Measurements from ENCODE around the gene RUBCN.

Gene RUBCN

DNA sequence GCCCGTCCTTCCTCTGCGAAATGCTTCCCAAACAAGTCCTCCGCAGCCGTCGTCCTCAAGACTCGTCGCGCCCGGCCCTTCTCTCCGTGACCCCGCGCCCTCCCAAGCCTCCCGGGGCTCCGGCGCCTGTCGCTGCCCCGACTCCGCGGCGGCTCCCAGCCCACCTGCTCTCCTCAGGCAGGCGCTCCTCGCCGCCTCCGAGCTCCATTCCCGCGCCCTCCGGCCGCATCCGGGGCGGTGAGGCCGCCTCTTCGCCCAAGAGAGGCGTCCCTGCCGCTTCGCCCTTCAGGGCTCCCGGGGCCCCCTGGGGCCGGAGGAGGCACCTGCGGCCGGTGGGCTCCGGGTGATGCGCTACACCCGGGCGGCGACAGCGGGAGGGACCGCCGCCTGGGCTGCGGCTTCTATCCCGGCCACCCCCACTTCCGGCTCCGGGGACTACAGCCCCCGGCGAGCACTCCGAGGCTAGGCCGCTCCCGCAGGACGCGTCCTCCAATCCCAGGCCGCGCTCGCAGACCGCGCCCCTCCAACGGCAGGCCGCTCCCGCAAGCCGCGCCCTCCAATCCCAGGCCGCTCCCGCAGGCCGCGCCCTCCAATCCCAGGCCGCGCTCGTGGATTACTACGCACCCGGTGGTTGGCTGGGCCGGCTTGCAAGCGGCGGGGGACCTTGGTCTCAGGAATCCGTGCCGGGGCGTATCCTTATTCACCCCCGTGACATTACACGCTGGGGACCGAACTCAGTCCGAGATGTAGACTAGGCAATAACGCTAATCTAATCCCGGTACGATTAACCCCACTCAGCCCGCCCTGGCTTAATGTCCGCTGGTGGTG is at the start of gene RUBCN:
Gene RUBCN (minus strand): TSS at position 414 of the 828 bp plus-strand sequence. CDS start 185 bp downstream, at position 229.
- H3K4me3 ChIP-seq (ENCODE audit: low read length): peak within 1 kb of the TSS; percentile 78
- peak; percentile 97 for DNase-seq (ENCODE audit: low read depth)
- TF ChIP-seq, protein P1, sequence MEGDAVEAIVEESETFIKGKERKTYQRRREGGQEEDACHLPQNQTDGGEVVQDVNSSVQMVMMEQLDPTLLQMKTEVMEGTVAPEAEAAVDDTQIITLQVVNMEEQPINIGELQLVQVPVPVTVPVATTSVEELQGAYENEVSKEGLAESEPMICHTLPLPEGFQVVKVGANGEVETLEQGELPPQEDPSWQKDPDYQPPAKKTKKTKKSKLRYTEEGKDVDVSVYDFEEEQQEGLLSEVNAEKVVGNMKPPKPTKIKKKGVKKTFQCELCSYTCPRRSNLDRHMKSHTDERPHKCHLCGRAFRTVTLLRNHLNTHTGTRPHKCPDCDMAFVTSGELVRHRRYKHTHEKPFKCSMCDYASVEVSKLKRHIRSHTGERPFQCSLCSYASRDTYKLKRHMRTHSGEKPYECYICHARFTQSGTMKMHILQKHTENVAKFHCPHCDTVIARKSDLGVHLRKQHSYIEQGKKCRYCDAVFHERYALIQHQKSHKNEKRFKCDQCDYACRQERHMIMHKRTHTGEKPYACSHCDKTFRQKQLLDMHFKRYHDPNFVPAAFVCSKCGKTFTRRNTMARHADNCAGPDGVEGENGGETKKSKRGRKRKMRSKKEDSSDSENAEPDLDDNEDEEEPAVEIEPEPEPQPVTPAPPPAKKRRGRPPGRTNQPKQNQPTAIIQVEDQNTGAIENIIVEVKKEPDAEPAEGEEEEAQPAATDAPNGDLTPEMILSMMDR (IDR thresholded peaks at IDR 0.05; ENCODE audit: insufficient read depth, low read depth, low read length, missing control alignments): no peak

- no peak overlapping the region for H3K4me3 ChIP-seq (ENCODE audit: low read length)
- TF ChIP-seq, protein P1 (IDR thresholded peaks at IDR 0.05; ENCODE audit: insufficient read depth, low read depth, low read length, missing control alignments): no peak
- DNase-seq (ENCODE audit: low read depth): no peak
Observed at GRCh38 chr3:197784019-197784585, 47.4 kb upstream of the RUBCN start.

DNA sequence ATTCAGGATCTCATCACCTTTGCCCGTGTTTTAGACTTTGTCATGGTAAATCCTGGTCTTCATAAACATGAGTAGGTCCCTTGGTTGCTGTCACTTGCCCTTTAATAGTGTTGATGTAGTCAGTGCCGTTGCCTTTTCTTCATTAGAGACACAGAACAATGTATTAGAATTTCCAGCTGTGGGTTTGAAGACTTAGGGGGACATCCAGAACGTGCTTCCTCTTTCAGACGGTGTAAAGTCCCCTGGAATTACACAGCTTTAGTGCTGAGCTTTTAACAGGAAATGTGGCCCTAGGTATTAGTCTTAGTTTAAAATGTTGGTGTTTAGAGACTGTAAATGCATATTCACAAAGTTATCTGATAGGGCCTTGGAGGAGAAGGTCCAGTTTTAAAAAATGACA is 45.5 kb upstream of the RUBCN start:
- no peak for DNase-seq (ENCODE audit: low read depth)
- TF ChIP-seq, protein P1 (IDR thresholded peaks at IDR 0.05; ENCODE audit: insufficient read depth, low read depth, low read length, missing control alignments): no peak
- no peak overlapping the region for H3K4me3 ChIP-seq (ENCODE audit: low read length)

- TF ChIP-seq, protein P1 (IDR thresholded peaks at IDR 0.05; ENCODE audit: insufficient read depth, low read depth, low read length, missing control alignments): no peak
- no peak for DNase-seq (ENCODE audit: low read depth)
- no peak overlapping the region for H3K4me3 ChIP-seq (ENCODE audit: low read length)
Observed at GRCh38 chr3:197775317-197775716, 38.6 kb upstream of the RUBCN start.

- TF ChIP-seq, protein P1 (IDR thresholded peaks at IDR 0.05; ENCODE audit: insufficient read depth, low read depth, low read length, missing control alignments): no peak
- no peak overlapping the region for H3K4me3 ChIP-seq (ENCODE audit: low read length)
- DNase-seq (ENCODE audit: low read depth): no peak
Observed at GRCh38 chr3:197761784-197762183, 25.1 kb upstream of the RUBCN start.

DNA sequence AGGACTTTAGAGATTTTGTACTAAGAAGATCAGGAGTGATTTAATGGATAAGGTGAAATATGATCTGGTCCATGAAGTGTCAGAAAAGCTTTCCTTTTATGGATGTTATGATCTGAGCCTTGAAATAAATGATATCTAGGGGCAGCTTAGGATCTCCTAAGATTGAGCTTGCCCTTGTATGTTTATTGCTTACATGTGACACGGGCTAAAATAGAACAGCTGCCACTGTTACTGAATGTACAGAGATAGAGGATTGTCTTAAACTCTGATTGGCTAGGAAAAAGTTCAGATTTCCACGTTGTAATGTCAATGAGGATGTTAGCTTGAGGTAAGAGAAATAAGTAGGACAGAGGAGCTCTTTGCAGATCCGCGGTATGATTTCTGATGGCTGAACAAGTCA is 21.8 kb upstream of the RUBCN start:
- TF ChIP-seq, protein P1 (IDR thresholded peaks at IDR 0.05; ENCODE audit: insufficient read depth, low read depth, low read length, missing control alignments): no peak

More for the DNA sequence above, 21.8 kb upstream of the RUBCN start:
- no peak overlapping the region for H3K4me3 ChIP-seq (ENCODE audit: low read length)
- DNase-seq (ENCODE audit: low read depth): no peak
